Fibroblast of skin of abdomen (primary cell): Measurements from ENCODE around the gene FAM174B.
"Not testable (repeated sequence)": the region's sequence is repeated elsewhere in the genome, so short reads cannot be mapped to it uniquely, and the experiment has no call there.

Experiments
- DNase-seq: peaks from one replicate; pipeline ENCODE4 v3.0.0-alpha.2; 2013

The FAM174B gene

DNA sequence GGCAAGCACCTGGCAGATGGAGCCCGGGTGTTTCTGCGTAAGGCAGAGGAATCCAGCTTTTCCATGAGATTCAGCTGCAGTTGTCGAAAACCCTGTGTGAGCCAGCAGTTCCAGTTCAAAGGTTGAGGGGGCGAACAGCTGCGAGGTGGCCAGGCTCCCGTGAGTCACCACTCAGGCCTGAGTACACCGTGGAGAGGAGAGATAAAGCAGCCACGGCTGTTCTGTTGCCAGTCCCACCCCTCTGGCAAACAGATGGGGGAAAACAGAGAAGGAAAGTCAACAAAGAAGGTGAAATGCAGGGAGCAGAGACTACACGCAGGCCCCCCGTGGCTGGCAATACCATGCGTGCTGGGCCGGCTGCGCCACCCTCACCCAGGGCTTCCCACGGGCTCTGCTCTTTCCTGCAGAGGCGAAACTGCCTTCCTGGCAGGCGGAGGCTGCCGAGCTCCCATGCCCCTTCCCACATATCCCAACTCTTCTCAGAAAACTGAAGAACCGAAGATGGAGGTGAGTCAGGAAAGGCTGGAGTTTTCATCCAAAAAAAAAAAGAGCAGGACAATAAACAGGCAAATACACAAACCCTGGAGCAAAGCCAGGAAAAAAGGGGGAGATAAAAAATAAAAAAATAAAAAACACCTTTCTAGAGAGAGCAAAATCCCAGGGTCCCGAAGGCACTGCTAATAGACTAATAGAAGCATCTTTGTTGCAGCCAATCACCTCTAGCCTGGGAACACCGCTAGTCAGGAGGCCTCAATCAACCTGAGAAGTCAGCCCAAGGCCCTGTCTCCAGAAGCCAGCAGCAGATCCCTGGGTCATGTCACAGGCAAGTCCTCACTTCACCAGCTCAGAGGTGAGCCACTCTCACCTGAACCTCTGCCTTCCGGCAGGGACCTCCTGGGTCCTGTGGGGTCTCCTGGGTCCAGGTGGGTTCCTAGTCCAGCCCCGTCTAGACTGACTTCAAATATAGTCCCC, 37.7 kb downstream of the FAM174B start:
- DNase-seq = peak; percentile 70

GRCh38 chr15:92616621-92617548, 38.7 kb downstream of the FAM174B start:
- DNase-seq = no peak

GRCh38 chr15:92614791-92615785, 40.5 kb downstream of the FAM174B start:
- DNase-seq = no peak

GRCh38 chr15:92614301-92614700, 41.3 kb downstream of the FAM174B start:
- no peak for DNase-seq

DNA sequence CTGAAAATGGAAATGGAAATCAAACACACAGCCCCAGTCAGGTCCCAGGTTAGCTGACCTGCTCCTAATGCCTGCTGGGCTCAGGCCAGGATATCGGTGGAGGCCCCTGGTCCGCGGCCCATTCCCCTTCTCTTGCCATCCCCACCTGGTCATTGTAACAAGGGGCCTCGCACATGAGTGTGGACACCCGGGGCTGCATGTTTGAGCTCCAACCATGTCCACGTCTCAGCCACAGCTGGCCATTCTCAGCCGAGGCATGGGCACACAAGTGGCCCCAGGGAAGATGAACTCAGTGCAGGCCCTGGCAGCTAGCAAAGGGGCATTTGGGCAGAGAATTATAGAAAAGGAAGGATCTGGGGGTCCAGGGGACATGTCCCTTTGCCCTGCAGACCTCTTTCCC, 41.7 kb downstream of the FAM174B start:
- no peak for DNase-seq

DNA sequence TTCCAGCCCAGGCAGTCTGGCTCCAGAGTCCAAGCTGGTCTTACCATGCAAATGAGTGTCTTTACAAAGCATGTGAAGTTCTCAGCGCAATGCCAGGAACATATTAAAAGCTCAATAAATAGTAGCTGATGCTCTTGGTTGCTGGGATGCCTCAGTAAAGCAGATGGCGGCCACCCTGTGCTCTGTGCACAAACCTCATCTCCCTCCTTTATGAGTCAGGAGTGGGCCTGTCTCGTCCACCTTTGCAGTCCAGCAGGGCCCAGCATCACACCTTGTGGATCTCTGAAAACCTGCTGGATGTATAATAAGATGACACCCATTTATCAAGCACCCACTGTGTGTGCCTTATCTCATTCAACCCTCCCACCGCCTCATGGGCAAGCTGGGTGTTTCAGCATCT, 42.7 kb downstream of the FAM174B start:
- no peak for DNase-seq

GRCh38 chr15:92611995-92612745, 43.4 kb downstream of the FAM174B start:
- no peak for DNase-seq

DNA sequence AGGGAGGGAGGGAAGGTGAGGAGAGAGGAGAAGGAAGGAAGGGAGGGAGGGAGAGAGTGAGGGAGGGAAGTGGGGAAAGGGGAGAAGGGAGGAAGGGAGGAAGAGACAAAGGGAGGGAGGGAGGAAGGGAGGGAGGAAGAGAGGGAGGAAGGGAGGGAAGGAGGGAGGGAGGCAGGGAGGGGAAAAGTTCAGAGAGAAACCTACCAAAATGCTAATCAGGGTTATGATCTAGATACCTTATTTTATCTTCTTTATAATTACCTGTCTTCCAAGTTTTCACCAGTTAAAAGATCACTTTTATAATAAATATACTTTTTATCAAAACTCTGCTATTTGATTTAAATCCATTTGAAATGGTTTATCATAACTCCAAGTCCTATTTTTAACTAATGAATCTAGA, 44.4 kb downstream of the FAM174B start:
- no peak for DNase-seq

DNA sequence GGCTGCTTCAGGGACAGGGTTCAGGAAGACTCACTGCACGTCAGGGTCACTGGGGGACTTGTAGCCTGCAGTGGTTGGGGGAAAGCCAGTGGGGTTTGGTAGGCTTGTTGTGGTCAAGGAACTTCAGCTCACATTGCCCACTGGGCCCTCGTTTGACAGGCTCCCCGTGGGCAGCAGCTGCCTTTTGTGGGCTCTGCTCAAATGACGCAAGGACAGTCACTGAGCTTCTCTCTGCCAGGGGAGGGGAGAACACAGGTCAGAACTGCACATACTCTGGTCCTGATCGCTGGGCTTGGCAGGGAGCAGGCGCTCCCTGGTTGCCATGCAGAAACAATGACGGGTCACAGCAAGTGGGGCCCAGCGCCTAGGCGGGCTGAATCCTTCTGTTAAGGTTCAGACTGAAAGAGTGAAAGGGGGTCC, 45.5 kb downstream of the FAM174B start:
- DNase-seq = no peak

DNA sequence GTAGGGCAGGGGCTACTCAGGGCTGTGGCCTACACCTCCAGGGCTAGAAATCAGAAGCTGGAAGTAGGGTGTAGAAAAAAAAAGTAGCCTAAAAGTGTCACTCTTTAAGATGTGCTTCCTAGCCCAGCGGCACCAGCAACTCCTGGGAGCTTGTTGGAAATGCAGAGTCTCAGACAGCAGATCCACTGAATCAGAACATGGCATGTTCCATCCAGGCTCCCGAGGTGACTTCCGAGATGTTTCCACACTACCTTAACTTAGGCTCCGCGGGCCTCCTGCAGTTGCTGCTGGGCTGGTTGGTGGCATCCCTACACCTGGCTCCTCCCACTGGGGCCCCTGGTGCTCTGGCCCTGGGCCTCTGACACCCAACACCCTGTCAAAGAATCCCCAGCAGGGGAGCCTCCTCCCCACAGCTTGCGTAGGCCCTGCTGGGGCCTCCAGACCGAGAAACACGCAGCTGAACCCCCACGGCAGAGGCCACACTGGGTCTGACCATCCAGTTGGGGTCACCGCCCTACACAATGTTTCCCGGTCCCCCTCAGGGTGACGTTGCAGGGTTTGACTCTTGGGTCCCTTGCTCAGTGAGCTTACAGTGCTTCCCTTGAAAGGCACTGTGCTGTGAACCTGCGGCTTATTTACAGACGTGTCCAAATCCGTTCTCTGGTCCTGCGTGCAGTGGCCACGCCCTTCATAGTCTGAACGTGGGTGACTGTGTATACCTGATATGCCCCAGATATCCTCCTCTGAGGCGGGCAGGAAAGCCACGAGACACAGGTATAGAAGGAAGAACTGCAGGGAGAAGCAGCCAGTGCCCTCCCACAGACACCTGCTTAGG, 46.5 kb downstream of the FAM174B start:
- no peak for DNase-seq

- DNase-seq = not testable (repeated sequence)
These were observed 48.8 kb downstream of the FAM174B start for GRCh38 chr15:92606836-92607150.

GRCh38 chr15:92606126-92606835, 49.3 kb downstream of the FAM174B start:
- DNase-seq = no peak

DNA sequence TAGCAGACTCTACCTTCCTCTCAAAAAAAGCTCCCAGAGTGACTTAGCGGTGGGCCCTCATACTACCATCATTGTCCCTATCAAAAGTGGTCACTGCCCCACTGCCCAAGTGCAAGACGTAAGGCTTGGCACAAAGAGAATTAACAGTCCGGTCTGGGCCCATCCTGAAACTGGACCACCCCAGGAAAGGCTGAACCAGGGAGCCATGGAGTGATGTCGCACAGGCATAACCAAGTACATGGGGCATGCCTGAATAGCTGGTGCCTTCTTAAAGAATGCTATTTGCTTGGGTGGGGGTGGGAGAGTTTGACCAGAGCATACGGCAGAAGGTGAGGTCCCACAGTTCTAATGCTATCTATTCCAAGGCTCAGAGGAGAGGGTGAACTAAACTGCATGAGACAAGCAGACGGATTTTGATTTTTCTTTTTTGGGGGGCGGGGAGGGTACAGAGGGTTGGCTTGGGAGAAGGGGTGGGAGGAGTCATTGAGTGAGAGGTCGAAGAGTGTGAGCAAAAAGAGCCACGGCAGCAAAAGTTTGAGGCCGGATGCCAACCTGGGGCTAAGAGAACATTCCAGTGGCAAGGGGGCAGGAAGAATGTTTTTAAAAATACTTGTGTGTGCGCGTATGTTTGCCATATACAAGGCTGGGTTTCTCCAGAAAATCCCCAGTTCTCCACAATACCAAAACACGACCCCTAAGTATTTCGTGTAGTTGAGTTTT, 50.2 kb downstream of the FAM174B start:
- peak; percentile 21 for DNase-seq

DNA sequence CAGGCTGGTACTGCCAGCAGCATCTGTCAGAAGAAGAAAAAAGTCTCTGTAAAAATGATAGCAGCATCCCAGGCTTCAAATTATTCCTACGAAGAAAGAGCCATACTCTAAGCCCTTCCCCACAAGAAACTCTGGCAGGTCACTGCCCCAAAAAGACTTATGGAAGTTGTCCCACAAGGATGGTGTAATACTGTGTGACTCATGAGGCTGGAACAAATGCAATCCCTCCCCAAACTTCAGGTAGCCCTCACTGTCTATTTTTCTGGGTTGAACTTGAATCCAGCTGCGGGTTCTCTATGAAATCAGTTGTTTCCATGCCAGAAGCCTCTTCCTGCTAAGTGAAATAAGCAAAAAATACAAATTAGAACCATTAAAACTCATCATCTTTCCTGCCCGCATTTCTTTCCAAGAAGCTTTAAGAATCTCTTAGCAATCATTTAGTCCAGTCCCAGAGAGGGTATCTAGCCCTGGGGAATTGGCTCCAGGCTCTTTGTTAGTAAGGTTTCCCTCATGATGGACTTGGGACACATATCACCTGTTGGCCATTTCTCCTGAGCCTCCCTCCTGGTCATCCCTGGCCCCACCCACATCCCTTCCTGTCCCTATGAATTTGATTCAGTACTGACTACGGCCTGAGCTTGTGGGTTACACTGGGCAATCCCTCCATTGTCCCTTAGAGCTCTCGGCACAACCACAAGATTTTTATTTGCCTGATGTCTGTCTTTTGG, 51.7 kb downstream of the FAM174B start:
- peak; percentile 20 for DNase-seq

DNA sequence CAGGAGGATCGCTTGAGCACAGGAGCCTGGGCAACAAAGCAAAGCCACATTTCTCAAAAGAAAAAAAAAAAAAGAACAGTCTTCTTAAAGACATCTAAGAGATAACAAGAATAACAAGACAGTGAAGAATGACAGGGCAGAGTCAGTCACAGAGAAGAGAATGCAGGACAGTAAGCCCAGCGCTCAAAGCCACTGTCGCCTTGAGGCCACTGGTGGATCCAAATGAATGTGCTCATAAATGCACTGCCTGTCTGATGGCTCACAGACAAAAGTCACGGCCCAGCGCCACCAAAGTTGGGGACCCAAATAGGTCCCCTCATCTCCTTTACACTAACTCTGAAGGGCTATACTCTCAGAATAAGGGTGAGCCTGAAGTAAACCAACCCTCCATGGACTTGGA, 52.3 kb downstream of the FAM174B start:
- DNase-seq = no peak

- DNase-seq = no peak
These were observed 53.3 kb downstream of the FAM174B start for GRCh38 chr15:92602267-92602593.

- DNase-seq = no peak
These were observed 53.8 kb downstream of the FAM174B start for GRCh38 chr15:92601592-92602266.

GRCh38 chr15:92600856-92601255, 54.7 kb downstream of the FAM174B start:
- DNase-seq = no peak
